GM18511 (cell line): ENCODE measurements around the gene SEC22A.
A peak's percentile ranks its signal among the peaks of the same experiment; 100 is the strongest.

Experiments used
- ATAC-seq: cut with Tn5 transposase; IDR thresholded peaks from one replicate; pipeline ENCODE4 v1.9.1; 2021; ENCODE audit warnings: mild to moderate bottlenecking, moderate library complexity; ENCODE audit not compliant: unreplicated experiment

SEC22A gene

DNA sequence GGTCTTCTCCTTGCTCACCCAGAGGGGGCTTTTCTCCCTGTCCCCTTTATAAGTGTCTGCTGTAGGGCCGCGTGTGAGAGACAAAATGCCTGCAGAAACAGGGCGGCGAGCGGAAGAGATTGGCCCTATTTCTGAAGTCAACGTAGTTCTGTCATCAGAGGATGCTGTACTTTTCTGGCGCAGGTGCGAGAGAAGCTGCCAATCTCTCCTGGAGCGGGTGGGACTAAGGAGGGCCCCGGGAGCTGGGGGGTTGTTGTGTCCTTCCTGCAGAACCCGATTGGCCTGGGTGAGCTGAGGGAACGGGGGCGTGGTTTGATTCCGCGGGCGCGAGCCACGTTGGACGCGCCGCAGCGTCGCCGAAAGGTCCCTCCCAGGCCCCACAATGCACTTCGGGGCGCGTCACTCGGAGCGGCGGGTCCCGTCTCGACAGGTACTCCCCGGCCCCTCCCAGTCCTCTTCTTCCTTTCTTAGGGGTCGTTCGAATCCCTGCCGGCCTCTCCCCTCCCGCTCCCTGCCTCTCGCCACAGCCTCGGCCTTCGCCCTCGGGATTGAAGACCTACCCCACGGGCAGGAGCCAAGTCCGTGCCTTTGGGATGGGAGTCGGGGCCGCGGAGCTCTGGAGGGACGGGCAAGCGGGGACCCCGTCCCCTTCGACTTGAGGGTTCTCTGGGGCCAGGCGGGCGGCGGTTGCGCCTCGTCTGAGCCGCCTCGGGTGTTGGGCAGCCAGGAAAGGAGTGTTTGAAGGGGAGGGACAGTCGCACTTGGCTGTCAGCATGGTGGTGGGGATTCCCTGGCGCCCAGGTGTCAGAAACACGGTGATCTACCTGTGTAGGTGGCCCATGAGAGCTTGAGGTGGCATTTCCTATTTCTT is at the start of gene SEC22A:
TSS of gene SEC22A (plus strand) at position 387 of the 871 bp plus-strand sequence. CDS start 7,275 bp downstream, outside the sequence.
- ATAC-seq = peak; percentile 98

DNA sequence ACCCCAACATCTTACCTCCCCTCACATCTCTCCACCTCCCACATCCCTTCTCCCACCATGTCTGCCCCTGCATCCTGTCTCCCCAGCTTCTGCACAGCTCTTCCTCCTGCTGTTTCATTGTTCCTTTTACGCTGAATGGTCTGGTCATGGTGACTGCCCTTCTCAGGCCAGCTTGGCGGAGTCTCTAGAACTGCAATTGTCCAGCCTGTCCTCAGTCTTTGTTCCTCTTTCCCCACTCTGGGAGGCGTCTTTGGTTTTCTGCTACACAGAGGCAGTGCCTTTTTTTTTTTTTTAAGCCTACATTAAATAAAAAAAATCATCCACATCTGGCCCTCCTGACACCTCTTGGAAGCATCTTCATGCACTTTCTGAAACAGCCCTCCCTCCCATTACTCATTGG is 49.1 kb upstream of the SEC22A start:
- no peak for ATAC-seq

DNA sequence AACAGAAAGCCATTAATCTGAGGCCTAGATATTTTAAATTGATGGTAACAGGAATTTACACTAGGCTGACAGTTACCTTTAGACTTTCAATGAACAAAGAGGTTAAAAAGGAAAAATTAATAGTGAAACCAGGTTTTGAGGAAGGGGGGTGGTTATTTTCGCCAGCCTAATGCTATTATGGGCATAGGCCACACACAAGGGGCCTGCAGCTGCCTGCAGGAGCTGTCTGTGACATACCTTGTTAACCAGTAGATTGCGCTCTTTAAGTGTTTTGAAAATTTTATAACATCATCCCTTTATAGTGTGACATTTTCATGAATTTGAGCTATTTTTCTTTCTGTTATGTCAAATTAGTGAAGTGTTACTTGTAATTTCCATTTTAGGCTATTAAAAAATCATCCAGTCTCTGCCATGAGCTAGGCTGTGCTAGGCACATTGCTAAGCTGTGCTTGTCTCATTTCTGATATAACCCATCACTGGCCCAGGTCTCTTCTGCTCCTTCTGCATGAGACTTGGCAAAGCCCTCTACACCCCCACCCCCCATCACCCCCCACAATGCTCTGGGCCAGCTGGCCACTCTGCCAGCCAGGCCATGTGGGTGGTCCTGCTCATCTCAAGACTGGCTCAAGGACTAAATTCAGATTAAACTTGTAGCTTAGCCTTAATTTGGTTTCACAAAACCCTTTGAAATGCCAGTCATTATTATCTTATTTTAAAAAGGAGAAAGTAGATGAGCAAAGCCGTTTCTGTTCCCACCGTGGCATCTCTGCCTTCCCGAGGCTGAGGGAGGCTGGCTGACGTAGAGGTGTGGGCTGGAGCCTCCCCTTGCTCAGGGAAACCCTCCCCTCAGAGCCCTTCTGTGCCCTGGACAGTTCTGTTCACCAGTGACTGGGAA is 48.4 kb upstream of the SEC22A start:
- no peak for ATAC-seq

DNA sequence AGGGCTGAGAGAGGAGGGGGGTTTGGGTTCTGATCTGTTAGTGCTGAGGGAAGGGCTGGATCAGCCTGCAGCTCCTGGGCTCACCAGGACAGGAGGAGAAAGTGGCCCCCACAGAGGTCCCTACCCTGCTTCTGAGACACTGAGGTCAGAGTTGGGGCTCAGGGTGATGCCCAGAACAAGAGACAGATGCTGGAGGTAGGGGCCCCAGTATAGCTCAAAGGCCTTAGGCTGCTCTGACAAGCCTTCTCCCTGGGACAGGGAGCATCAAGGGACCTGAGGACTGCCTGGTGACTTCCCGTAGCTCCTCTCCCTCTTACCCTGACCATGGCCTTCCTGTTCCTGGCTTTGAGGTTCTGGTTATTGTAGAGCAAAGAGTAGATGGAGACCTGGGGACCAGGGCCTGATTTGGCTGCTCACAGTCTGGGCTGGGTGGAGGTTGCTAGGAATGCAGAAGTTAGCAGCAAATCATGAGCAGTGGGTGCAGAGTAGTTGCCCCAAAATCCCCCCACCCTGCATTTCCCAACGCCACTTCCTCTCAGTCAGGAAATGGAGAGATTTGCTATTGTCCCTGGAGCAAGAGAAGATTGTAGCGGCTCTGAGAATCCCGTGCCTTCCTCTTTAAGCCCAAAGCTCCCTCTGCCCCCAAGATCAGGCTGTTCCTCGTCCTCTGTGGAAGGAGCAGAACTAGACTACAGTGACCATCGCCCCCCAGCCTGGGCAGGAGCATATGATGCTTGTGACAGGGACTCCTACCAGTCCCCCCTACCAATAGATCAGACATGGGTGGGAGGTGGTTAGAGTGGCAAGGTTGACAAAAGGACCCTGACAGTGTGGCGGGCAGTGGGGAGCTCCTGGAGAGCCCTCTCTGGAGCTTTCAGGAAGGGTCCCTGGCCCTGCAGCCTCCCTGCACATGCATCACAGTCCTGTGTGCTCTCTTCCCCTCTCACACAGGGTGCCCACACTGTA is 47.4 kb upstream of the SEC22A start:
- ATAC-seq = no peak

- ATAC-seq = no peak
Observed at GRCh38 chr3:123155471-123156011, 46.2 kb upstream of the SEC22A start.

DNA sequence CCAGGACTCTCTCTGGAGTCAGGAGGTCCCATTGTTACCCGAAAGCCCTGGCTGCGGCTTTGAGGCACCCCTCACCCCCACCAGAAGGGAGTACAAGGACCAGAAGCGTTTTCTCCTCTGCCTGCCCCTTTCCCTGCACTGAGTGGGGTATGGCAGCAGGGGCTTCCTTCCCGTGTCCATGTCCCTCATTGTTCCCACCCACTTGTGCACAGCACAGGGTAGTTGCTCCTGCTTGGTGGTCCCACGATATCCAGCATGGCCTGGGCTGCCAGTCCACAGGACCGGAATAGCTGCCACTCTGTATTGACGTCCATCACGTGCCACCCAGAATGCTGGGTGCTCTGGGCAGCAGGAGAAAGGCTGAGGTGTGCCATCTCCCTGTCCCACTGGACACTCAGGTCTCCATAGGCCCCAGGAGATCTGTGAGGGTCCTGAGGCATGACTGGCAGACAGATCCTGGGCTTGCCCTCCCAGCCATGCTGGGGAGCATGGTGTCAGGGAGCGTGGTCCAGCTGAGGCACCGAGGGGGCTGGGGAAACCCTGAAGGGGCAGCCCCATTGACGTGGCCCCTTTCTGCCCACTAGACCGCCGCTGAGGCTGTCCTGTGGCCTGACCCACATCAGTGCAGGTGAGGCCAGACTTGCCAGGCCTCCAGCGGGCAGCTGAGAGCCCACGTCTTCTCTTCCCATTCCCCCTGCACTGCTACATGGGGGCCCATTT is 45.3 kb upstream of the SEC22A start:
- ATAC-seq = no peak

GRCh38 chr3:123157209-123157597 is 44.5 kb upstream of the SEC22A start:
- ATAC-seq = no peak

DNA sequence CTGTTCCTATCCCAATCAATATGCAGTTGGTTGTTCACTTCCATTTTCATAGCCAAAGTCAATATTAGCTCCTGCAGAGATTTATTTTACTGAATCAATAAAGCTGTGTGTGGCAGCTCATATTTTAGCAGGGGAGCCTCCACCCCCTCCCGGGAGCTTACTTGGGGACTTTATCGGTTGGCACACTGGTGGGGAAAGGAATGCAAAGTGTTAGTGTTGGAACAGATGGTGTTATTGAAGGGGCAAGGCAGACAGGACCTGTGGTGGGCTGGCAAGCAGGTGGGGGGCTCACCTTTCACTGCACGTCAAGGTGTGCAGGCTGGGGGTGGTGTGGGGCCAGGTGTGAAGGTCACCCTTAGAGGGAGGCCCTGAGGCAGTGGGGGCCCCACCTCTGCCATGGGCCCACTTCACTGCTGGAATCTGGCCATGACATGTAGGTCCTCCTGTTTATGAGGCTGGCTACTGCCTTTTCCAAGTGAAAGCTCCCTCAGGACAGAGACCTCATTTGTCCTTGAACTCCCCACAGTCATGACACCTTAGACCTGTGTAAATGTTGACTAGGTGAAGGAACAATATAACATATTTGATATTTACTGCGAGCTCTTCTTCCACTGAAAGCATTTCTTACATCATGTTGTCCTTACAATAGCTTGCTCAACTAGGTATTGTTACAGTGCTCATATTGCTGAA is 44.0 kb upstream of the SEC22A start:
- ATAC-seq = no peak

GRCh38 chr3:123158330-123158729 is 43.4 kb upstream of the SEC22A start:
- no peak for ATAC-seq

DNA sequence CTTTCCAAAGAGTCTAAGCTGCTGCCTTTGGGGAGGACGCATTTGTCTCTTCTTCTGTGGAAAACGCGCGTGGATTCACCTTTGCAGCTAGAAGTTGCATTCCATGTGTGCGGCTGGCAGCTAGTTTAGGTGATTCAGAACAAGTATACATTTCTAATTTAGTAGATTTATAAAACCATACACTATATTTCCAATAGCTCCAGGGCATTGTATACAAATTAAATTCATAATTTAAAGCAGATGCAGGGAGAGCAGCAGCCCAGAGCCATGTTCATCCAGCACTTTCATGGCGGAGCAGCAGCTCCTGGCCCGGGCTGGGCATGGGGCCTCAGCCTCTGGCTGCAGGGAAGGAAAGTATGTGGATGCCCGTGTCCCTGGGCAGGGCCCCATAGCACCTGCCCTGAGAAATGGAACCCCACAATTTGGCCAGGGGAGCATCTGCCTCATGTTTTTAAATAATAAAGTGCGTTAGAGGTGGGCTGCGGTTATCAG is 42.8 kb upstream of the SEC22A start:
- no peak for ATAC-seq

GRCh38 chr3:123159926-123160635 is 41.7 kb upstream of the SEC22A start:
- ATAC-seq = no peak

DNA sequence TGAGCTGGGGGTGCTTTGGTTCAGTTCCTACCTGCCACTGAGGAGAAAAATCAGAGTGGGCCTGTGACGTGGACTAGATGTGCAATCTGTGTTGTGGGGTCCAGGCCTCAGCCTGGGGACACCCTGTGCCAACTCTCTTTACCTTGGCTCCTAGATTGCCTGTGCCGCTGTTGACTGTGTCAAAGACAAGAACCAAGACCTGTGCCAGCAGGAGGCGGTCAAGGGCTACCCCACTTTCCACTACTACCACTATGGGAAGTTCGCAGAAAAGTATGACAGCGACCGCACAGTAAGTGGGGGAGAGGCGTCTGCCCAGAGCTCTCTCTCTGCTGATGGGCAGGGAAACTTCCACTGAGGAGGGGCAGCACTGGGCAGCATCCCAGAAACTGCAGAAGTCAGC is 40.6 kb upstream of the SEC22A start:
- ATAC-seq = no peak

DNA sequence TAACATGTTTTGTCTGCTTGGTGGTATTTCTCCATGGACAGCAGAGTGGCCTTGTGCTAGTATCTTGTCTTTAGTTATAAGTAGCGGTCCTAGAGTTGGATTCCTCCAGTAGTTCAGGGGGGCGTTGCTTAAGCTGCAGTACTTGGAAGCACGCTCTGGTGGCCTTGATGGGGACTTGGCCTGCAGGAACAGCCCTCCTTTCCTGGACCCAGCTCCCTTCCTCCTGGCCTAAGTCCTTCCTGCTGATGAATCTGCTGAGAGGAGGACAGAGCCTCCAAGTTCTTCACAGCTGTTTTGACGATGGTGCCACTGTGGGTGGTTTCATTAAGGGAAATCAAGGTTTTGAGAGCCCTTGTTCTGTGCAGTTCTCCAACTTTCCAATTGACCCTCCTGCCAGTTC is 38.6 kb upstream of the SEC22A start:
- ATAC-seq = no peak

DNA sequence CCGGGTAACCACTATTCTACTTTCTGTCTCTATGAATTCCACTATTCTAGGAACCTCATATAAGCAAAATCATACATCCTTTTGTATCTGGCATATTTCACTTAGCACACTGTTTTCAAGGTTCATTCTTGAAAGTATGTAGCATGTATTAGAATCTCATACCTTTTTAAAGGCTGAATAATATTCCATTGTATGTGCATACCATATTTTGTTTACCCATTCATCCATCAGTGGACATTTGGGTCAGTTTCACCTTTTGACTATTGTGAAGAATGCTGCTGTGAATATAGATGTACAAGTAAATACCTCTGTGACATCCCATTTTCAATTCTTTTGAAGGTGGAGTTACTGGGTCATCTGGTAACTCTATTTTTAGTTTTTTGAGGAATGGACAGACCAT is 36.6 kb upstream of the SEC22A start:
- no peak for ATAC-seq

DNA sequence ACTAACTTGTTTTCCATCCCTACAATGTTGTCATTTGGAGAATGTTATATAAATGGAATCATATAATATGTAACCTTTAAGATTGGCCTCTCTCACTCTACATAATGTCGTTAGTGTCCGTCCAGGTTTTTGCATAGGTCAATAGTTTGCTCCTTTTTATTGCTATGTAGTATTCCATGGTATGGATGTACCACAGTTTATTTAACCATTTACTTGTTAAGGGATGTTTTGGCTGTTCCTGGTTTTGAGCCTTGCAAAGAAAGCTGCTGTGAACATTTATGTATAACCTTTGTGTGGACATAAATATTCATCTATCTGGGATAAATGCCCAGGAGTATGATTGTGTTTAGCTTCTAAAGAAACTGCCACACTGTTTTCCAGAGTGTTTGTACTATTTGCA is 34.1 kb upstream of the SEC22A start:
- no peak for ATAC-seq

- ATAC-seq = no peak
Observed at GRCh38 chr3:123168122-123168521, 33.6 kb upstream of the SEC22A start.

GRCh38 chr3:123168605-123169004 is 33.1 kb upstream of the SEC22A start:
- no peak for ATAC-seq

GRCh38 chr3:123169492-123169929 is 32.2 kb upstream of the SEC22A start:
- ATAC-seq = no peak
